Measurements from ENCODE around the gene NYAP1.

GRCh38 chr7:100521076-100521475, 37.3 kb downstream of the NYAP1 start:
- TF ChIP-seq CTCF (IDR thresholded peaks at IDR 0.05) (no peak), ZFX (IDR thresholded peaks at IDR 0.05; ENCODE audit: borderline replicate concordance) (no peak)

All from 22Rv1 (cell line).